Body of pancreas (tissue), 4 donors: ENCODE measurements around the gene PPIL4. TPM values are rescaled to one million over a fixed set of nuclear protein-coding genes. Genes with fewer than 3 reads are reported as not detected.
A peak's percentile ranks its signal among the peaks of the same experiment; 100 is the strongest.

ENCODE experiments used
- ATAC-seq: fragments of 150-250 bp; one replicate; pipeline ENCODE4 v1.9.1; 2016
- DNase-seq, 4 donors: peaks; one replicate each; pipeline ENCODE4 v3.0.0-alpha.2; 2019
- H3K27ac ChIP-seq, 4 donors: fragments of 200-600 bp; sonication (generic); 1 replicate in 3 of 4; 2 replicates in 1 of 4; pipeline versions ENCODE4 v1.5.1 to v1.6.1; 2016 to 2019; ENCODE audit warnings: mild to moderate bottlenecking in 1 of 4, mixed read lengths in 1 of 4, moderate library complexity in 1 of 4
- H3K27me3 ChIP-seq, 2 donors: fragments of 200-600 bp; sonication (generic); one replicate each; pipeline ENCODE4 v1.6.0; 2016; ENCODE audit warnings: mild to moderate bottlenecking in 1 of 2
- H3K36me3 ChIP-seq, 2 donors: fragments of 200-600 bp; sonication (generic); replicated peaks in 1 of 2; 2 replicates each; pipeline ENCODE4 v1.5.1; 2016; ENCODE audit warnings: low read depth in 2 of 2; ENCODE audit not compliant: insufficient read depth in 1 of 2
- H3K4me1 ChIP-seq: fragments of 200-600 bp; sonication (generic); one replicate; pipeline ENCODE4 v1.6.0; 2016
- H3K4me3 ChIP-seq, 2 donors: fragments of 200-600 bp; sonication (generic); 1 replicate in 1 of 2; 2 replicates in 1 of 2; pipeline ENCODE4 v1.5.1; 2016 to 2019
- H3K9me3 ChIP-seq, 3 donors: fragments of 200-600 bp; sonication (generic); 1 replicate in 2 of 3; 2 replicates in 1 of 3; pipeline ENCODE4 v1.5.1; 2016
- POLR2A ChIP-seq, 3 donors: fragments of 450-650 bp; IDR thresholded peaks; one replicate each; pipeline ENCODE4 v1.6.1; 2016; ENCODE audit warnings: antibody characterized with exemption in 3 of 3, mild to moderate bottlenecking in 2 of 3
- WGBS, 2 donors: methylation state at CpG; one replicate each; pipeline ENCODE4 v1.1.5; 2017; 5-methylcytosine and 5-hydroxymethylcytosine counted together
- intact Hi-C: fragments of 100-400 bp; cut with DNase I; formaldehyde crosslinking; loops from one replicate; pipeline ENCODE4 v1.15.1; 2023
- small RNA-seq: library from RNA; depleted of rRNA; stranded (forward); fragments of <200 nt; gene quantifications from one replicate; pipeline ENCODE3, GENCODE V24; 2016
- total RNA-seq, 2 donors: library from RNA; depleted of rRNA; stranded (reverse); fragments of >200 nt; gene quantifications; one replicate each; pipeline ENCODE4 v1.1.0, GENCODE V29; 2016
- TF ChIP-seq, protein P1 (sequence below), 7 experiments: fragments of 450-650 bp in 4 of 7; fragments of 200-600 bp in 3 of 7; sonication (generic) in 3 of 7; IDR thresholded peaks; one replicate each; pipeline ENCODE4 v1.5.1; 2016 to 2019; ENCODE audit warnings: antibody characterized with exemption in 7 of 7

Gene PPIL4
- total RNA-seq, 2 donors from 2014 or later: 14.5 to 24.1 TPM

GRCh38 chr6:149457316-149457884, 88.4 kb downstream of the PPIL4 start:
- Histone ChIP-seq H3K27ac (no peak overlapping the region), H3K9me3 (no peaks in the 10 kb centered on the region), H3K4me3 (no peak overlapping the region), H3K4me1 (peaks cover 21% of the 10 kb centered on the region), H3K27me3 (no peaks in the 10 kb centered on the region), H3K36me3 (no peaks in the 10 kb centered on the region)
- intact Hi-C loops: no loop called here
- ATAC-seq (no peak), DNase-seq (no peak)
- TF ChIP-seq POLR2A (IDR thresholded peaks at IDR 0.05): no peak
- TF ChIP-seq, protein P1, sequence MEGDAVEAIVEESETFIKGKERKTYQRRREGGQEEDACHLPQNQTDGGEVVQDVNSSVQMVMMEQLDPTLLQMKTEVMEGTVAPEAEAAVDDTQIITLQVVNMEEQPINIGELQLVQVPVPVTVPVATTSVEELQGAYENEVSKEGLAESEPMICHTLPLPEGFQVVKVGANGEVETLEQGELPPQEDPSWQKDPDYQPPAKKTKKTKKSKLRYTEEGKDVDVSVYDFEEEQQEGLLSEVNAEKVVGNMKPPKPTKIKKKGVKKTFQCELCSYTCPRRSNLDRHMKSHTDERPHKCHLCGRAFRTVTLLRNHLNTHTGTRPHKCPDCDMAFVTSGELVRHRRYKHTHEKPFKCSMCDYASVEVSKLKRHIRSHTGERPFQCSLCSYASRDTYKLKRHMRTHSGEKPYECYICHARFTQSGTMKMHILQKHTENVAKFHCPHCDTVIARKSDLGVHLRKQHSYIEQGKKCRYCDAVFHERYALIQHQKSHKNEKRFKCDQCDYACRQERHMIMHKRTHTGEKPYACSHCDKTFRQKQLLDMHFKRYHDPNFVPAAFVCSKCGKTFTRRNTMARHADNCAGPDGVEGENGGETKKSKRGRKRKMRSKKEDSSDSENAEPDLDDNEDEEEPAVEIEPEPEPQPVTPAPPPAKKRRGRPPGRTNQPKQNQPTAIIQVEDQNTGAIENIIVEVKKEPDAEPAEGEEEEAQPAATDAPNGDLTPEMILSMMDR (IDR thresholded peaks at IDR 0.05): no peak
- WGBS, 2 donors: 75 to 81% methylated on average over 6 to 7 of the region's 7 CpGs

- ATAC-seq (no peak), DNase-seq (no peak)
- WGBS, 2 donors: 89 to 92% methylated on average over 6 to 44 of the region's 49 CpGs
- no peaks in the 10 kb centered on the region for H3K36me3 ChIP-seq
- no peaks in the 10 kb centered on the region for H3K9me3 ChIP-seq
- intact Hi-C loops: no loop called here
- TF ChIP-seq, protein P1 (IDR thresholded peaks at IDR 0.05): no peak
- no peak for TF ChIP-seq POLR2A (IDR thresholded peaks at IDR 0.05)
- H3K27me3 ChIP-seq: no peaks in the 10 kb centered on the region
- no peak overlapping the region for H3K27ac ChIP-seq
- H3K4me1 ChIP-seq: peaks cover 31% of the 10 kb centered on the region
- no peak overlapping the region for H3K4me3 ChIP-seq
These were observed 89.4 kb downstream of the PPIL4 start for GRCh38 chr6:149456311-149457021.

- H3K36me3 ChIP-seq: no peaks in the 10 kb centered on the region
- H3K9me3 ChIP-seq: no peaks in the 10 kb centered on the region
- WGBS, 2 donors: 78 to 86% methylated on average over 9 to 11 of the region's 11 CpGs
- H3K27me3 ChIP-seq: no peaks in the 10 kb centered on the region
- ATAC-seq: no peak
- no peak for DNase-seq
- no peak for TF ChIP-seq POLR2A (IDR thresholded peaks at IDR 0.05)
- TF ChIP-seq, protein P1 (IDR thresholded peaks at IDR 0.05): no peak
- H3K4me1 ChIP-seq: peaks cover 44% of the 10 kb centered on the region
- no peak overlapping the region for H3K4me3 ChIP-seq
- H3K27ac ChIP-seq: peak overlapping the region; percentile 47 to 72 (median 66)
- intact Hi-C loops: no loop called here
These were observed 90.7 kb downstream of the PPIL4 start for GRCh38 chr6:149455031-149455732.

Small RNA genes within 50 kb of the gene (small RNA-seq; reads per million reads assigned to genes)
- gene RF00410 (not detected), gene RNU7-3P (not detected)

Other genes with a start within 250 kb of the PPIL4 start
- 10 to 100 TPM; 25.7 to 26.2 TPM for gene TAB2, start 228.3 kb downstream of the PPIL4 start, total RNA-seq
- 1 to 10 TPM in 1 of 2 donors, not detected in 1; 1.3 TPM for gene SUMO4, start 145.8 kb downstream of the PPIL4 start, total RNA-seq
- gene ZC3H12D, start 61.0 kb downstream of the PPIL4 start, total RNA-seq: 1 to 10 TPM in 1 of 2 donors, under 1 TPM in 1; 0.52 to 2.6 TPM
- gene GINM1, start 20.3 kb upstream of the PPIL4 start, total RNA-seq: 10 to 100 TPM; 25.7 to 33.7 TPM
- gene KATNA1, start 102.7 kb upstream of the PPIL4 start, total RNA-seq: 1 to 10 TPM; 4.3 to 8.8 TPM
- gene LATS1, start 172.1 kb upstream of the PPIL4 start, total RNA-seq: 10 to 100 TPM; 12.7 to 15.5 TPM
- gene NUP43, start 200.5 kb upstream of the PPIL4 start, total RNA-seq: 10 to 100 TPM in 1 of 2 donors, 1 to 10 TPM in 1; 8.6 to 22.8 TPM
- 10 to 100 TPM; 26.2 to 26.7 TPM for gene PCMT1, start 203.7 kb upstream of the PPIL4 start, total RNA-seq